Measurements from ENCODE around the gene APH1B. TPM values are rescaled to one million over a fixed set of nuclear protein-coding genes. Genes with fewer than 3 reads are reported as not detected.

APH1B gene
- total and polyA plus RNA-seq, 7 donors = 1.8 to 11.0 (median 7.9) TPM

GRCh38 chr15:63274427-63274826 lies 3.0 kb upstream of the APH1B start:
- 81 to 86% methylated on average over 3 of the region's 3 CpGs for WGBS, 2 donors
- Histone ChIP-seq H3K4me3 (no peak overlapping the region), H3K36me3 (no peaks in the 10 kb centered on the region), H3K27me3 (no peaks in the 10 kb centered on the region), H3K4me1 (peaks cover 0 to 14% (median 6%) of the 10 kb centered on the region in 4 donors), H3K9me3 (no peaks in the 10 kb centered on the region), H3K27ac (no peak overlapping the region)
- no peak for DNase-seq
- intact Hi-C loops (cut with DNase I) = loop anchor here (10.0 kb wide), 1 partner anchor 150 kb away; the partner anchor contains the start of gene LACTB
- TF ChIP-seq EP300 (IDR thresholded peaks at IDR 0.05) = no peak
- TF ChIP-seq POLR2A (IDR thresholded peaks at IDR 0.05) = no peak
- TF ChIP-seq POLR2AphosphoS5 (IDR thresholded peaks at IDR 0.05) = no peak
- TF ChIP-seq CTCF (IDR thresholded peaks at IDR 0.05) = no peak

DNA sequence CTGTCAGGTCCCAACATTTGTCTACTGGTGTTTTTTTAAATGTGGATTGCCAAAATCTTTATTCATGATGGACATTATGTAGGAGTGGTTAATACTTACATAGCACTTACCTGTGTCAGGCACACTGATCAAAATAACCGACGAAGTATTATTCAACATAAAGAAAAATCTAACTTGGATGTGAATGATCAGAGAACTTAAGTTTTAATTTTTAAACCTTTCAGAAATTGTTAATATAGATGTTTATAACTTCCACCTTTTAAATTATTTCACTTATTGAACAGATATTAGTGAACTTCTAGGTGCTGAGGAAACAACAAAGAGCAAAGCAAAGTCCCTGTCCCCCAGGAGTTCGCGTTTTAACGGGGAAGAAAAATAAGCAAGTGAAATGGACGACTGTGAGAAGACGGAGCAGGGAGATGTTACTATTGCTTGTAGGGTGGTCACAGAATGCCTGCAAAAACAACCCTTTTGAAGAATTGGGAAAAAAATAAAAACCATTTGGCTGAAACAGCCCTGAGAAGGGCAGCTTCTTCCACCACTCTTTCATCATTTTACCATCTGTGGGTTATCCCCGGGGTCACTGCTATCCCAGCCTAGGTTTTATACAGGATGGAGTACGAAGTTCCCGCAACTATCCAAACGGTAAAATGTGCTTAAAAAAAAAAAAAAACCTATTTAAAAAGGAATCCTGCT lies 915 bp upstream of the APH1B start:
- intact Hi-C loops (cut with DNase I) = loop anchor here (1.0 to 10.0 kb wide), 4 partner anchors 86 to 321 kb away; partner anchors contain the start of genes FBXL22, LACTB and RPS27L
- H3K27ac ChIP-seq = peak overlapping the region; percentile 83 to 90 (median 90)
- DNase-seq = no peak
- H3K9me3 ChIP-seq = no peaks in the 10 kb centered on the region
- TF ChIP-seq CTCF (IDR thresholded peaks at IDR 0.05) = no peak
- no peak for TF ChIP-seq POLR2A (IDR thresholded peaks at IDR 0.05)
- TF ChIP-seq POLR2AphosphoS5 (IDR thresholded peaks at IDR 0.05) = no peak
- TF ChIP-seq EP300 (IDR thresholded peaks at IDR 0.05) = no peak
- H3K27me3 ChIP-seq = no peaks in the 10 kb centered on the region
- 12 to 20% methylated on average over 11 of the region's 11 CpGs for WGBS, 2 donors
- H3K4me3 ChIP-seq = peak overlapping the region; percentile 81 to 97 (median 94)
- peaks cover 0 to 11% (median 0%) of the 10 kb centered on the region in 4 donors for H3K36me3 ChIP-seq
- peaks cover 0 to 14% (median 6%) of the 10 kb centered on the region in 4 donors for H3K4me1 ChIP-seq

DNA sequence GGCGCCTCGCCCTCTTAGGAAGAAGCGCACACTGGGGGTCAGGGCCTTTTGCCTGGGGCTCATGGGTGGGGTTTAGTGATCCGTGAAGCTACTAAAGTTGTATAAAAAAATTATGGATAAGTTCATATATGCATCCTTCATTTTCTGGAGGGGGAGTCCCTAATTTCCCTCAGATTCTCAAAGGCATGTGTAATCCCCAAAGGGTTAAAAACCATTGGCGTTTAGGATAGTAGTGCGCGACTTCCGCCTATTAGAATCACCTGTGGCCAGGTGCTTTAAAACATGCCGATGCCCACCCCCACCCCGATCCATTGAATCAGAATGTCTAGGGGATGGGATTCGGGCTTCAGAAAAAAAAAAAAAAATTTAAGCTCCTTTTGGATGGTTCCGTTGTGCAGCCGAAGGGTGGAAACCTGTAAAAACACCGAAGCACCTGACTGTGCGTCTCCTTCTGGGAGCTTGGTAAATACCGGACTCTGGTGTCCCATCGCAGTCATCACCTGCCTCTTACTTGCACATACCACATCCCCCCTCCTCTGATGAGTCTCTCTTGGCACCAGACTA lies 570 bp downstream of the APH1B start:
- peak; percentile 70 for DNase-seq
- no peak for TF ChIP-seq POLR2AphosphoS5 (IDR thresholded peaks at IDR 0.05)
- no peak for TF ChIP-seq EP300 (IDR thresholded peaks at IDR 0.05)
- no peak for TF ChIP-seq POLR2A (IDR thresholded peaks at IDR 0.05)
- no peak for TF ChIP-seq CTCF (IDR thresholded peaks at IDR 0.05)
- Histone ChIP-seq H3K9me3 (no peaks in the 10 kb centered on the region), H3K27ac (peak overlapping the region; percentile 83 to 90 (median 90)), H3K27me3 (no peaks in the 10 kb centered on the region), H3K36me3 (peaks cover 0 to 13% (median 0%) of the 10 kb centered on the region in 4 donors), H3K4me1 (peaks cover 0 to 14% (median 6%) of the 10 kb centered on the region in 4 donors), H3K4me3 (peak overlapping the region; percentile 81 to 97 (median 94))
- intact Hi-C loops (cut with DNase I) = loop anchor here (1.0 to 10.0 kb wide), 4 partner anchors 87 to 319 kb away; partner anchors contain the start of genes FBXL22, LACTB and RPS27L
- 5 to 12% methylated on average over 17 of the region's 17 CpGs for WGBS, 2 donors

- Histone ChIP-seq H3K9me3 (no peaks in the 10 kb centered on the region), H3K4me1 (peaks cover 0 to 6% (median 3%) of the 10 kb centered on the region in 4 donors), H3K27me3 (no peaks in the 10 kb centered on the region), H3K27ac (no peak overlapping the region), H3K36me3 (peaks cover 0 to 59% (median 9%) of the 10 kb centered on the region in 4 donors), H3K4me3 (no peak overlapping the region)
- DNase-seq = no peak
- TF ChIP-seq POLR2AphosphoS5 (IDR thresholded peaks at IDR 0.05) (no peak), POLR2A (IDR thresholded peaks at IDR 0.05) (no peak), CTCF (IDR thresholded peaks at IDR 0.05) (no peak), EP300 (IDR thresholded peaks at IDR 0.05) (no peak)
- WGBS, 2 donors = 86 to 90% methylated on average over 9 of the region's 9 CpGs
- intact Hi-C loops (cut with DNase I) = no loop called here
These were observed 5.7 kb downstream of the APH1B start for GRCh38 chr15:63283126-63283525.

All from sigmoid colon (tissue), 7 donors.